A172 (cell line): ENCODE measurements around the gene PRKCD. TPM values are rescaled to one million over a fixed set of nuclear protein-coding genes. Genes with fewer than 3 reads are reported as not detected.

Source experiments
- DNase-seq: peaks from one replicate; pipeline ENCODE4 v3.0.0-alpha.2; 2015; ENCODE audit warnings: low spot score
- total RNA-seq: library from RNA; depleted of rRNA; stranded (reverse); fragments of >200 nt; shearing (Covaris generic); gene quantifications from 2 replicates; pipeline ENCODE4 v1.2.3, GENCODE V29; 2014; rRNA removed

Gene PRKCD
- 2.5 and 3.4 TPM in 2 replicates for total RNA-seq

DNA sequence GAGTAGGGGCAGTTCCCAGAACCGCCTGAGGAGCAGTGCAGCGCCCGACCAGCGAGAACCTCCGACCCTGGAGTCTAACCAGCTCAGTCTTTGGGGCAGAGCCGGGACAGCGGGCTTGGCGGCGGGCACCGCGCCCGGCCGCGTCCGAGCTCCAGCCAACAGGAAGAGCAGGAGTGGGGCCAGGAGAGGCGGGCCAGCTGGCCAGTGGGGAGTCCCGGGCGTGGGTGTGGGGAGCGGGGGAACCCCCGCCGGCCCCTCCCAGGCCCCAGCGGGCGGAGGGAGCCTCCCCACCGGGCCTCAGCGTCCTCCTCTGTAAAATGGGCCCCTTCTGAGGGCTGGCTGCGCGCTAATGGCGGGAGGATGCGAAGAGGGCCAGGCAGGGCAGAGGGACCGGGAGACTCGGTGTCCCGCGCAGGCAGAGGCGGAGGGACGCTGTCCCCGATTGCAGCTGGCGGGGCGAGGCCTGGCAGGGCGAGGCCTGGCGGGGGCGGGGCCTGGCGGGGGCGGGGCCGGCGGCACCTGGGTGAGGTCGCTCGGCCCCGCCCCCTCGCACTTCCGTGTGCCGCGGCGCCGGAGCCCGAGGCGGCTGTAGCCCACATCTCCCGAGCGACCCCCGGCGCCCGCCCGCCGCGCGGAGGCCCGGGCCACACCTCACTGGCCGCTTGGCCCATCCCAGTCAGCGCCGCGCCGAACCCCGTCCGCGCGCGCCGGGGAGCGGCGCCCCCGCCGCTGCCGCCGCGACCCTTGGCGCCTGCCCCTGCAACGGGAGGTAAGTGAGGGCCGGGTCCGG is at the start of gene PRKCD:
Gene PRKCD, plus strand, starts transcription at position 550 of the 790 bp plus-strand sequence. CDS start 17,214 bp downstream, outside the sequence.
- DNase-seq: peak; percentile 76

DNA sequence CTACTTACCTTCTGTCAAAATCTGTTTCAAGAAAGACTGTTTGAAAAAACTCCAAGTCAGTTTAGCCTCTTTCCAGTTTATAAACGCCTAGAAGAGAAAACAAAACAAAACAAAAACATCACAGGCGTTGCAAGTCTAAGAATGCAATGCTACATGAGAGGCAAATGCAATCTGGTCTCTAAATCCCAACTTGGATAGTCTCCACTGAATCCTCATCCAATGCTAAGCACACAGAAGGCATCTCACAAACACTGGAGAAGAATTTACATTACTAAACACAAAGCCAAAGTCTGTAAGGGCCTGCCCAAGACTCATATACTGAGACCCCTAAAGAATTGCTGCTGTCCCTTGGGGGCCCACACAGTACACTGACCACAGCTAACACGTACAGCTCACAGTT is 49.2 kb upstream of the PRKCD start:
- no peak for DNase-seq

DNA sequence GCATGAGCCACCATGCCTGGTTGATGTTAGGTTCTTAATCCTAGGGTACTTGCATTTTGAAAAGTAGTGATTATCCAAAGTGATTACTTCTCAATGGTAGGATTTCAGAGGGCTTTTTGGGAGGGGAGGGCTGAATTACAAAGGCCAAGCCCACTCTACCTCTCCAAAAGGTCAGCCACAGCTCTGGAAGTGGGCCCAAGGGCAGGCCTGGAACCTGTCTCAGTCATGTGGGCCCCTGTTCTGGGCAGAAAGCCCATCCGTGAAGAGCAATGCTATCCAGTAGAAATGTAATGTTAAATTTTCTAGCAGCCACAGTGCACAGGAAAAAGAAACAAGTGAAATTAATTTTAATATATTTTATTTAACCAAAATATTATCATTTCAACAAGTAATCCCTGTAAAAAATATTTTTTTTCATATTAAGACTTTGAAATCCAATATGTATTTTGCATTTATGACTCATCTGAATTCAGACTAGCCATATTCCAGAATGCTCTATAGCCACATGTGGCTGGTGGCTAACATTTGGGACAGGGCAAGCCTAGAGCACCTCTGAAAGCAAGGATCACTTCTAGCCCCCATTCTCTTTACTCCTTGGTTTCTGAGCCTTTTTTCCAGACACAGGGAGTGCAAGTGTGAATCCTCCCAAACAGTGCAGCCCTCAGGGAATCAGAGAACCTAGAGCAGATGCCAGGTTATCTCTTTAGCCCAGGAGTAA is 47.6 kb upstream of the PRKCD start:
- DNase-seq: no peak

DNA sequence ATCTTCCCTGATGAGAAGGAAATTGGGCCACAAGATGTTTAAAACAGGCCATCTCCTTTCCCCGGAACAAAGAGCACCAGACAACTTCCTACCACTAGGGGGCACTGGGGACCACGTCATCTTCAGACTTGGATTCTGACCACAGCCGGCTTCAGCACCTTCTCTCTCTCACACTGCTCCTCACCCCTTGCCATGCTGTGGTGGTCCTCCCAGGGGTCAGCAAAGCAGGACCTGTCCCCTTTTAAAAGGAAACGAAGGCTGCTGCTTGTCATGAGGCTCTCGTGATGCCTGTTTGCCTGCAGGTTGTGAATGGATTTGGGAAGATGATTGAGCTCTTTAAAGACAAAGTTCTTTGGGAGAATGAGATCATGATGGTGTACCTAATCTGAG is 47.0 kb upstream of the PRKCD start:
- peak; percentile 74 for DNase-seq

DNA sequence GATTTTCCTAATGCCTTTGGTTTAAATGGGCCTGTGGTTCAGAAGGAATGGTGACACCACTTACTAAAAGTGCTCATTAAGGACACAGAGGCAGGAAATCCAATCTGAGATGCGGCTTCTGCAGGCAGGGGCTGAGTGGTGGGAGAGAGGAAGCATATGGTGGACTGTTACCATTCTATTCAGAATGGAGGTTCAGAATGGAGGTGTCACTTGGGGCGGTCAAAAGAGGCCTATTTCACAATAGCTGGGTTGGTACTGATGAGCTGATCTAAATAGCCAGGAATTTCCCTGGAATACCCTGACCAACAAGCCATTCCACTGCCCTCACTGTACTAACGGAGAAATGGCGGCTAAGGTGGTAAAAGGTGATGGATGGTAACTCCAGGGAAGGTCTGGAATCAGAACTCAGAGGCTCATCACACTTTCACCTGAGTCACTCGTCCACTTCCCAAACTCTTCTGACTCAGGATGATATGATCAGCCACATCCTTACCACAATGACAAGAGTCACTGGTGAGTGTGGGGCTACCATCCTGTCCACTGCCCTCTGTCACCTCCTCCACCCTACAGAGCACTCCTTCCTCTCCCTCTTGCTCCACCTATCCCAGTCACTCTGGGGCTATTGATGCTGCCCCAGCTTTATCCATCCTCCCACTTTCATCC is 46.5 kb upstream of the PRKCD start:
- DNase-seq: peak; percentile 77

DNA sequence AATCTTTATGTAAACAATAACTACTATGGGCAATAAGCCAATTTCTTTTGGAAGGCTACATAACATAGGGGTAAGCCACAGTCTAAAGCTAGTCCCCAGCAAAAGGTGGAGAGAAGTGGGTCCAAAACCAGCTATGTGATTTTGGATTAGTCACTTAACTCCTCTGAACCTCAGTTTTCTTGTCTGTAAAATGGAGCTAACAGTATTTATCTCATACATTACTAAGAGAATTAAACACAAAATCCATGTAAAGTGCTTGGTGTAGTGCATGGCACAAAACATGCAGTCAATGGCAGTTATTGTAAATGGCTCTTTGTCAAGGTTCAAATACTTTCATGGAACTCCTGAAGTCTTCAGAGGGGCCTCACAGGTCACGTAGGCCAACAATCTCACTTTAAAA is 44.1 kb upstream of the PRKCD start:
- no peak for DNase-seq

DNA sequence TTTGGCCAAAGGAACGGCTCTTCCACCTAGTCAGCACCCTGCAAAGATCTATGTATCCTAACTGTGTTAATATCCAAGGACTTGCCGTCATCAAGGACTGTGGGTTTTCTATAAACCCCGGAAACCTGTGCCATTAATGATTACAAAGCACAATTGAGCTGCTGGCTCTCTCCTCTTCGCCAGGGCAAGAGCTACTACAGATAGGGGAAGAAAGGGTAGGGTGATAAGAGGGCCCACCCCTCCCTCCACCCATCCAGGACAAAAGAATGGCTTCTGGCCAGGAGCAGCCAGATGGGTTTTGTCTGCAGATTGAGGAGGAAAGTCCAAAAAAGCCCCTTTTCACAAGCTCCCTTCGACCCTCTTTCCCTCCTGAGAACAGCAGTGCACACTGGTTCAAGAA is 40.7 kb upstream of the PRKCD start:
- DNase-seq: no peak

DNA sequence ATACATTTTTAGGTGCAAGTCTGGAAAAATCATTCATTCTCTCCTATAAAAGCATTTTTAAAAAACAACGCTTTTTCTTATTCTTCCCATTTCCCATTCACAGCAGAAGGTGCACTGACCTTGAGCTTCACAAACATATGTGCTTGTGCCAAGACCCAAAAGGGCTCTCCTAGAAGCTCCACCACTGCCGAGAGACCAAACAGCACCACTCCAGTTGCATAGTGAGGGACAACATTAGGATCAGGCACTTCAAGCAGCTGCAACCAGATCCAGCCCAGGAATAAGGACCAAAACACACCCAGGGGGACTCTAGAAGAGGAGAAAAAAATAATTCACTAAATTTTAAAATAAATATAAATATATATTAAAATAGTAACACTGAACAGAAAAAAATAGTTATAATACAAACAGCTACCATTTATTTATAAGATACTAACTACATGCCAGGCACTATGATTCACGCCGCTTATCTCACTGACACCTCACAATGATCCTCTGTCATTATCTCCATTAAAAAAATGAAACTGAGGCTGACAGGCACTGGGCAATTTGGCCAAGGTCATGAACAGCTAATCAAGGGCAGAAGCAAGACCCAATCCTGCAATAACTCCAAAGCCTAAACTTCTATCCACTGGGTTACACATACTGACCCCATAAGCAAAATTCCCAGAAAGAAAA is 38.6 kb upstream of the PRKCD start:
- DNase-seq: no peak

DNA sequence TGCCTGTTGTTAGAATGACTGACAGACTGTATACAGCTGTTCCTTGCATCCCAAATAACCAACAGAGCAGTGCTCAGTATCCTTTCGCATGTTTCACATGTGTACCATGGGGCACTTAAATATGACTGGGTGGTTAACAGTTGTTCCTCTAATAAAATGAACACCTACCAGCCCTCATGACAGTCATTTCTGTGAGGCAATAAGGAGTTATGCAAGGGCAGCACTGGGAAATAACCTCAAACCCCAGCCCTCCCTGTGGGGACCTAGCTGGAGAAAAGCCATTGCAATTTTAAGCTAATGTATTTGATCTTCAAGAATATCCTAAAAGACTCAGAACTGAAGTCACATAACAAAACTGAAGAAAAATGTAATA is 38.1 kb upstream of the PRKCD start:
- no peak for DNase-seq

DNA sequence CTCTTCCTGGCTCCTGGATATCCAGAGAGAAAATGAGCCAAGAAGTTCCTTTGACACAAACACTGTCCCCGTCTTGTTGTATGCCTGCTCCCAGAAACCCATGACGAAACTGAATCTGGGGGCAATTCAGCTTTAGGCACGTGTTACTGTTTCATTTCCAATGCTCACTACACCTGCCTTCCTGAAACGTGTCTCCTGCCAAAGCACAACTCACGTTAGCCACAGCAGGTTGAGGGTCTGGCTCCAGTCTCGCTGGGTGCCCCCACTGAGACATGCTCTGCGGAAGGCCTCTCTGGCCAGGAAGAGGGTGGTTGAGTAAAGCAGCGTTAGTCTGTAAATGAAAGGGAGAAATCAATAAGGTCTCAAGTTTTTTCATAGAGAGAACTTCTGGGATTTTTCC is 37.5 kb upstream of the PRKCD start:
- no peak for DNase-seq

DNA sequence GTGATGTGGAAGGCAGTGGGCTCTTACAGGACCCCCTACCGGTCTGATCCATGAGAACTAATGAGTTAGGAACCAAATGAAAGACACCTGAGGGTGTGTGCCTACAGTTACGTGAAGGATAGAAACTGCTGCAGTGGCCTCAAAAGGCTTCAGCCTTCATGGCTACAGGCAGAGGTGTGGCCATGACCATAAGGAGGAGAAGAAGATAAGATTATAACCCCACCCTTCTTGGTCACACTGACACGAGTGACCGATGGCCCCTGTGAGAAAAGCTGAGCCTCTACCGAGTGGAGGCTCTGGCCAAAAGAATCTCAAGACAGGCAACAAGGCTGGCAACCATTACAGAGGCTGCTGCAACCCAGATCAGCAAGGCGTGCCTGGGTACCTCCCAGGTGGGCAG is 37.1 kb upstream of the PRKCD start:
- no peak for DNase-seq

DNA sequence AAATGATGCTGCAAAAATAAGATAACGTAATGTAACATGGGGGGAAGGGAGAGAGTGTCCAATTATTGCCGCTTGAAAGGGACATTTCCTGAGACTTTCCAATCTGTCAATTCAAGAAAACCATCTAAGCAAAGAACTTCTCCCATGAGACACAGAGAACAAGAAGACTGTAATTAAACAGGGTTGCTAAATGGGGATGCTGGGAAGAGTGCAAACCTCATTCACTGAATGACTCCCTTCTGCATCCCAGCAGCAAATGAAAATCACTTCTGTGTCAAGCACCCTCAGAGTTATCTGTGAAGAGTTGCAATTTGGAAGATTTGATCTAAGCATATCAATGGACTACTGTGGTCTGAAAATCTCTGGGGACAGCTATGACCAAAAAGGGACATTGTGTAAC is 34.4 kb upstream of the PRKCD start:
- DNase-seq: no peak

DNA sequence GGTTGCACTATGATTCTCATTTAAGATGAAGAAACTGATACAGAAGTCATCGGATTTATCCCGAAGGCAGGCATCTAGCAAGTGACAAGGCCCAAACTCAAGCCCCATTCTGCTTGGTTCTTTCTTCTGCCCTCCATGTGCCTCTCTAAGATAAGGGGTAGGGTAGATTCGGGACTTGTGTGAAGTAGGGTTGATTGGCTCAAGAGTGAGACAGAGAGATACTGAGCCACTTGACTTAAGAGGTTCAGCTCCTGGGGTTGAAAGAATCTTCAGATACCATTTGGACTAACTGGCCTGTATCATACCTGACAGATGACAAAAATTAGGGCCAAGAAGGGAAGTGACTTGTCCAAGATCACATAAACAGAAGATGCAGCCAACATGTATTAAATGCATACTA is 31.7 kb upstream of the PRKCD start:
- no peak for DNase-seq

DNA sequence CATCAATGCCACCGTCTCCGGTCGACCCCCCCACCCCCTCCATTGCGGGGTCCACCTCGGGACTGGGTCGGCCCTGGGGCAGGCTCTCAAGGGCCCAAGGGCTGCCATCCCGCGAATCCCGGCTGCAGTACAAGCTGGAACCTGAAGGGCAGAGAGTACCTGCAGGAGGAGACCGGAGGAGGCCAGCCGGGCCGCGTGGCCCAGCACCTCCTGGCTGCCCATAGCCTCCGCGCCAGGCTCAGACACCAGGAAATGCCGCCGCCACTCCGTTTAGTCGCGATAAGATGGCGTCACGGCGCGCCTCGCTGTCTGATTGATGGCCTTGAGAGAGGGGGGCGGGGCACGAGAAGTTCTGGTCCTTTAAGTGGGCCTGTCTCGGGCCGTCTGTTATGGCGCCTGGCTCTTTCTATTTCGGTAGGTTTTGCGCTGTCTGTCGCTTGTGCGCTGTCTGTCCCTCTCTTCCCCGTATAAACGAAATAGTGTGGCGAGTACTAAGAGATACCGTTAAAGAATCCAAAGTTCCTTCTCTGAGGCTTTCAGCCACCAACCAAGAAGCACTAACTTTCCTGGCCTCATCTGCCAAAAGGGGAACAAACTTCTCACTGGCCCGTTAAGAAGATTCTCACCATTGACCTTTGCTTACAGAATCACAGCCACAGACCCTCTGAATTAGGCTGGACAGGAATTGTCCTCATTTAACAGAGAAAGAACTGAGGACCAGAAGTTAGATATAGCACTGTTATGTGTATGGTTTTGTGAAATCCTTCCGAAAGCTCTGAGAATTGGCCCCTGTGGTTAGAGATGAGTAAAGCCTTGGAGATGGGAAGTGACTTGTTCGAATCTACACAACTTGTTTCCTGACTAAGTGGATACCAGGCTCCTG is 30.6 kb upstream of the PRKCD start, which contains the start of gene RFT1:
Gene RFT1, minus strand, starts transcription at position 257 of the 883 bp plus-strand sequence. Its CDS starts 35 bp downstream, at position 222.
- peak; percentile 91 for DNase-seq

DNA sequence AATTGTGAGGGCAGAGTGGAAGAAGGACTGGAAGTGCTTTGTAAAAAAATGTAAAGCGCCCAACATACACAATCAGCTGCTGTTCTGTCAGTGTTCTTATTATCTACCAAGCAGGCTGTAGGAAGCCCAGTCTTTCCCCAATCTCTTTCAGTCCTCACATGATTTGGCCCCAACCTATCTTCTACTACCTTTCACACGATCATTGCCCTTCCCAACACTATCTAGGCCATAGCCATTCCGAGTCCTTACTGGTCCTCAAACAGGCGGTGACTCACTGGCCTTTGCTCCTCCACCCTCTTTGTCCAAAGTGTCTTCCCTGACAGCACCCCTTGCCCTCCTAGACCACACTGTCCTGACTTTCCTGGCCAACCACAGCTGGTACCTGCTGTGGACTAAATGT is 29.9 kb upstream of the PRKCD start:
- no peak for DNase-seq

DNA sequence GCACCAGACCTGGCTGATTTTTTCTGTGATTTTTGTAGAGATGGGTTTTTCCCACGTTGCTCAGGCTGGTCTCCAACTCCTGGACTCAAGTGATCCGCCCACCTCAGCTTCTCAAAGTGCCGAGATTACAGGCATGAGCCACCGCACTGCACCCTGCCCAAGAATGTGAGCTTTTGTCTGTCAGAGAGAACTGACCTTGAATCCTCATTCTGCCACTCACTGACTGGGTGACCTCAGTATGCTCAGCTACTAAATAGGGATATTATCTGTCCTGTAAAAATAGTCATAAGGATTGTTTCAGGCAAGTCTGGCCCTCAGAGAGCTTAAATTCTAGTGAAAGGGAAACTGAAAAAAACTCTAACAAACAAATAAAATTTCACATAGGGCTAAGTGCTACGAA is 28.7 kb upstream of the PRKCD start:
- DNase-seq: no peak

DNA sequence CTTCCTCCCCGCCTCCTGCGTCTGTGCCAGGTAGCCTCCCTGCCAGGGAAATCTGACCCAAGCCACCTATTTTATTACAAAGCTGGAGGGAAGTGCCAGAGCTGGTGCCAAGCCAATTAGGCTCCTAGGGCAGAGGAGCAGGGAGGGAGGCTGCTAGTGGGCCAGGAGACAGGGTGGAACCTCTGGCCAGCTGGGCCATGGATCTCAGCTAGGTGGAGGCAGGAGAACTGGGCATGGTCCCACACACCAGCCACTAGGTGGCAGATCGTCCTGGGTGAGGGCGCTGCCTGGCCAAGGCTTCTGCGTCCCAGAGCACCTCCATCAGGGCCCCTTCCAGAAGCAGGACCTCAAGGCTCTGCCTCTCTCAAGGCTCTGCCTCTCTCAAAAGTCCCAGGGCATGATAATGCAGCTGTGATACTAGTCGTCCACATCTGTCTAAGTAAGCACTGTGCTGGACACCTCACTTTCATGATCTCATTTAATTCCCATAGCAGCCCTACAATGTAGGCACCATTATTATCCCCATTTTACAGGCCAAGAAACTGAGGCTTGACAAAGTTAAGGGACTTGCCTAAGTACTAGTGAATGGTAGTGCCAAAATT is 26.3 kb upstream of the PRKCD start:
- peak; percentile 64 for DNase-seq

DNA sequence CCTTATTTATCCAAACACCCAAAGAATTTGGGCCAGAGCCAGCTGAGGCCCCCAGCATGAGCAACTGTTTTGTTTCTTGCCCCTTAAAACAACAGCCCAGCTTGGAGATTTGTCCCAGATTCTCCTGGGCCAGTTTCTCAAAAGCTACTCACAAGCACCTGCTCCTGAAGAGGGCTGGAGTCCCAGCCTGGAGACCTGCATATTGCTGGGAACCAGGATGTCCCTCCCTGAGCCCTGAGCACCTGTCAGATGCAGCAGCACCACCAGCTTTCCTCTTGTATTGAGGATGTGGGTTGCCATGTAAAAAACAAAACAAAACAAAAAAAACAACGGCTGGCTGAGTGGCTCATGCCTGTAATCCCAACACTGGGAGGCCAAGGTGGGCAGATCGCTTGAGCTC is 23.8 kb upstream of the PRKCD start:
- no peak for DNase-seq

DNA sequence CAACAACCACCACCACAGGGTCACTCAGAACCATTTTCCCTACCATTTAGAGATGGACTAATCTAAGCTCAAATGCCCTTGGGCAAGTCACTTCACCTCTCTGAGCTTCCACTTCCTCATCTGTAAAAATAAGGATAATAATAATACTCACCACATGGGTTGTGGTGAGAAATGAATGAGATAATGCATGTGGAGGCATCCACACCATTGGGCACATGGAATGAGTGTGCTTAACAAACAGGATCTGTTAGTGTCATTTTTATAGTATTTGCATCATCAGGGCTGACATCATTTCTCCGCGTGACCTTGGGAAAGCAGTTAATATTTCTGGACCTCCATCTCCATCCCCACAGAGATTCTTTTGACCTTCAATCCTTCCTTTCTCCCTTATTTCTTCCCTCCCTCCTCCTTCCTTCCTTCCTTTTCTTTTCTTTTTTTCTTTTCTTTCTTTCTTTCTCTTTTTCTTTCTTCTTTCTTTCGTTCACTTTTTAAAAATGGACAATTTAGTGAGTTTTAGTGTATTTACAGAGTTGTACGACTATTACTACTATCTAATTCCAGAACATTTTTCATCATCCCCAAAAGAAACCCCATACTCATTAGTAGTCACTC is 23.1 kb upstream of the PRKCD start:
- DNase-seq: no peak
